NT2/D1 (cell line): ENCODE results near the gene MBNL1.

Source experiments
- YY1 ChIP-seq: IDR thresholded peaks from 2 replicates; pipeline ENCODE4 v1.6.1; 2011; ENCODE audit not compliant: insufficient read length, insufficient read depth
- ZNF274 ChIP-seq: IDR thresholded peaks from 2 replicates; pipeline ENCODE4 v1.6.1; 2011; ENCODE audit warnings: mild to moderate bottlenecking, low read depth, low read length

DNA sequence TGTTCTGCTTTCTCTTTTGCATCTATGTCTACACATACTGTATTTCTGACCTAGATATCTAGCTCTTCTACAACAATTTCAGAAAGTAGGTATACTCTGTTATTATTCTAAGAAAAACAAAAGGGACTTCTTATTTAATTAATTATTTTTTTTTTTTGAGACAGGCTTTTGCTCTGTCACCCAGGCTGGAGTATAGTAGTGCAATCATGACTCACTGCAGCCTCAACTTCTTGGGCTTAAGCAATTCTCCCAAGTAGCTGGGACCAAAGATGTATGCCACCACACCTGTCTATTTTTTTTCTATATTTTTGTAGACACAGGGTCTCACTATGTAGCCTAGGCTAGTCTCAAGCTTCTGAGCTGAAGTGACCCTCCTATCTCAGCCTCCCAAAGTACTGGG lies 130.6 kb downstream of the MBNL1 start:
- TF ChIP-seq YY1 (no peak), ZNF274 (no peak)
